Epithelial cell of esophagus (primary cell): ENCODE data around the gene CC2D2A.

Experiments
- DNase-seq: peaks from one replicate; pipeline ENCODE4 v3.0.0; 2010; ENCODE audit warnings: low read depth
- H3K4me3 ChIP-seq: 2 replicates; pipeline ENCODE4 v1.5.1; 2011; ENCODE audit warnings: mild to moderate bottlenecking, low read length, control low read depth
- TF ChIP-seq, protein P1 (sequence below): IDR thresholded peaks from 2 replicates; pipeline ENCODE4 v1.5.1; 2011; ENCODE audit warnings: low read depth, mild to moderate bottlenecking, low read length, control low read depth, inconsistent platforms; ENCODE audit not compliant: insufficient read depth; ENCODE audit errors: missing control alignments

Gene CC2D2A

DNA sequence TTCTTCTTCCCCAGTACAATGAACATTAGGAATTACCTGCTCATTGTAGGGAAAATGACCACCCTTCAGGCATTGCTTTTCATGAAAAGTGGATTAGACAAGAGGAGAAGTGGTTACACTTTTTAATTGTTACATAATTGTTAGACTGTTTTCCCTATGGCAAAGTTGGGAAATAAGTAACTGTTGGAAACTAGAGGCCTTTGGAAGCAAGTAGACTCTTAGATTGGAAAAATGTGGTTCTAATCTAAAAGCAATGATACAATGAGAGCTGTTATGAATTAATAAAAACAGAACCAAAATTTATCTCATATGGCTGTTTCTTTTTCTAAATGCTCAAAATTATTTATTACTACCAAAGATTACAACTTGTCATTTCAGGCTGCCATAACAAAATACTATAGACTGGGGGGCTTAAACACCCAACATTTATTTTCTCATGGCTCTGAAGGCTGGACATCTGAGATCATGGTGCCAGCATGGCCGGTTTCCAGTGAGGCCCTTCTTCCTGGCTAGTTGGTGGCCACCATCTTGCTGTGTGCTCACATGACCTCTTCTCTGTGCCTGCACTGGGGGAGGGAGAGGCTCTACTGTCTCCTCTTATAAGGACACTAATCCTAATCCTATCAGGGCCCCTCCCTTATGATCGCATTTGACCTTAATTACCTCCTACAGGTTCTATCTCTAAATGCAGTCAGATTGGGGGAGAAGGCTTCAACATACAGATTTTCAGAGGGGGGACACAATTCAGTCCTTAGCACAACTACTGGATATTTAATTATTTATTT is 12.5 kb downstream of the CC2D2A start:
- no peak for DNase-seq
- H3K4me3 ChIP-seq = no peak overlapping the region
- TF ChIP-seq, protein P1, sequence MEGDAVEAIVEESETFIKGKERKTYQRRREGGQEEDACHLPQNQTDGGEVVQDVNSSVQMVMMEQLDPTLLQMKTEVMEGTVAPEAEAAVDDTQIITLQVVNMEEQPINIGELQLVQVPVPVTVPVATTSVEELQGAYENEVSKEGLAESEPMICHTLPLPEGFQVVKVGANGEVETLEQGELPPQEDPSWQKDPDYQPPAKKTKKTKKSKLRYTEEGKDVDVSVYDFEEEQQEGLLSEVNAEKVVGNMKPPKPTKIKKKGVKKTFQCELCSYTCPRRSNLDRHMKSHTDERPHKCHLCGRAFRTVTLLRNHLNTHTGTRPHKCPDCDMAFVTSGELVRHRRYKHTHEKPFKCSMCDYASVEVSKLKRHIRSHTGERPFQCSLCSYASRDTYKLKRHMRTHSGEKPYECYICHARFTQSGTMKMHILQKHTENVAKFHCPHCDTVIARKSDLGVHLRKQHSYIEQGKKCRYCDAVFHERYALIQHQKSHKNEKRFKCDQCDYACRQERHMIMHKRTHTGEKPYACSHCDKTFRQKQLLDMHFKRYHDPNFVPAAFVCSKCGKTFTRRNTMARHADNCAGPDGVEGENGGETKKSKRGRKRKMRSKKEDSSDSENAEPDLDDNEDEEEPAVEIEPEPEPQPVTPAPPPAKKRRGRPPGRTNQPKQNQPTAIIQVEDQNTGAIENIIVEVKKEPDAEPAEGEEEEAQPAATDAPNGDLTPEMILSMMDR = no peak

DNA sequence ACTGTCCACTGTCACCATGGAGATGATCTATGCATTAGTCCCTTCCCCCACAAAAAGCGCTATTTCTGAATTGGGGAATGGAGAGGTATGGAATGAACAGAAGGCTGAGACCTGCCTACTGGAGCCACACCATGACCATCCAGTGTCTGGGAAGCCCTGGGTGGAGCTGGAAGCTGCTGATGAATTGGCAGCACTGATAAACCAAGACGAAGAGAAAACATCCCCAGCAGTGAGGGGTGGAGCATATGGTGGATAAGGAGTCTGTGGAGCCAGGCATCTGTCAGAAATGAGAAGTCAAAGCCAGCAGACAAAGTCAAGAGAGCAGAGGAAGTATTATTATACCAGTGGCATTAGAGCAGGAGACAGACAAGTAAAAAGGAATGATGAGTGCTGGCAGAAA is 13.2 kb downstream of the CC2D2A start:
- no peak overlapping the region for H3K4me3 ChIP-seq
- TF ChIP-seq, protein P1 = no peak
- DNase-seq = no peak

DNA sequence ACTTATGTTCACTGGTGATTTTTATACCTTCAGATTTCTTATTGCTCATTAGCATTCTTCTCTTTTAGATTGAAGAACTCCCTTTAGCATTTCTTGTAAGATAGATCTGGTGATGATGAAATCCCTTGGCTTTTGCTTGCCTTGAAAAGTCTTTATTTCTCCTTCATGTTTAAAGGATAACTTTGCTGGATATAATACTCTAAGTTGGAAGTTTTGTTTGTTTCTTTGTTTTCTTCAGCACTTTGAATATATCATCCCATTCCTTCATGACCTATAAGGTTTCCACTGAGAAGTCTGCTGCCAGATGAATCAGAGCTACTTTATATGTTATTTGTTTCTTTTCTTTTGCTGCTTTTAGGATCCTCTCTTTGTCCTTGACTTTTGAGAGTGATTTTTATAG is 18.5 kb downstream of the CC2D2A start:
- TF ChIP-seq, protein P1 = no peak
- no peak for DNase-seq
- H3K4me3 ChIP-seq = no peak overlapping the region

DNA sequence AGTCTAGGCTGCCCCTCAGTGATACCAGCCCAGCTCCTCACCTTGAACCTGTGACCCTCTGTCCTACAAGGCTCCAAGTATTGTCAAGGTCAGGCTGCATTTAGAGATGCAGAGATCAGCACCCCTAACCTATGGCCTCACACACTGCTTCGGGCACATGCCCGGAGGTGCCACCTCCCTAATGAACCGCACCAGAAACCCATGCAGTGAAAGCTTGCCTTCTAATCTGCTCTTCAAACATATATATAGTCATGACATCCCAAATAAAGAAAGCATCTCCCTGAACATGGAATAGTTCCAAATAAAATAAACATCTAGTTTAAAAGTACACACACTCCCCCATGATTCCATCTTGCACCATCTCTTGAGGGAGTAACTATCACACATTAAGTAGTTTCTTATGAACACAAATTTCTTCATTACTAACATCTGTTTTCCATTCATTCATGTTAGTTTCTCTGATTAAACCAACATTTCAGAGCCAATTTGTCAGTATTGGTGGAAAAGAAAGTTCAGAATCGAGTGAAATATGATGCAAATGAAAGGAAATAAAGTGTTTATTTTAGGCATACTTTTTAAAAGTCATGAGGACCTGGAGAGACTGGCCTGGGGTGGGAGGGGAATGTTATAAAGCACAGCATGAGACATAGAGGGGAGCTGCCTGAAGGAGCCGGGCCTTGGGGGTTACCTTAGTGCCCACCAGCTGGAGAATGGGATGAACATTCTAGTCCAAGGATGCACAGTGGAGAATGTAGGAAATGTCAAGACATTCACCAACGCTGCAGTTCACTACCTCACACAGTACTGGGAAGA is 19.2 kb downstream of the CC2D2A start:
- no peak overlapping the region for H3K4me3 ChIP-seq
- no peak for DNase-seq
- TF ChIP-seq, protein P1 = no peak

DNA sequence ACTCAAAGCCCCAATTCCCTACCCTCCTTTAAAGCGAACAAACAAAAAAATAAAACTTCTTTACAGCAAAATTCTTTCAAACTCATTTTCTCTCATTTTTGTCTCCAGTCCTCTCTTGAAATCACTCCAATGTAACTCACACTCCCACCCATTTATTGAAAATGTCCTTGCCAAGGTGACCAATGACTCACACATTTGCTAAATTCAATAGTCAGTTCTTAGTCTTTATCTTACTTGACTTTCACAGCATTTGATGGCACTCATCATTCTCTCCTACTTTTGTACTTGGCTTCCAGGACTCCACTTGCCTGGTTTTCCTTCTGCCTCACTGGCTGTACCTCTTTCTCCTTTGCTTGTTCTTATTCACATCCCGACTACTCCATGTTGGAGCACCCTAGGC is 19.9 kb downstream of the CC2D2A start:
- DNase-seq = no peak
- TF ChIP-seq, protein P1 = no peak
- no peak overlapping the region for H3K4me3 ChIP-seq

DNA sequence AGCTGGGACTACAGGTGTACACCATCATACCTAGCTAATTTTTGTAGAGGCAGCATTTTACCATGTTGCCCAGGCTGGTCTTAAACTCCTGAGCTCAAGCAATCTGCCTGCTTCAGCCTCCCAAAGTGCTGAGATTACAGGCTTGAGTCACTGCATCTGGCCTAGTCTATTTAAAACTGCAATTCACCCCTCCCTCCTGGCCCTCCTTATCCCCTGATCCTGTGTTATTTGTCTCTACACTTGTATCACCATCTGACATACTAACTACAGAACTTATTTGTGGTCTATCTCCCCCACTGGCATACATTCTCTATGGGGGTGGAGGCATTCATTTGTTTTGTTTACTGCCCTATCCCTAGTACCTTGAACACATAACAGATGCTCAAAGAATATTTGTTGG is 23.7 kb downstream of the CC2D2A start:
- H3K4me3 ChIP-seq = no peak overlapping the region
- TF ChIP-seq, protein P1 = no peak
- no peak for DNase-seq
